Tibial nerve (tissue), 3 donors: ENCODE data around the gene CENPX.

Source experiments
- CTCF ChIP-seq, 5 experiments: fragments of 200-600 bp in 3 of 5; fragments of 450-650 bp in 2 of 5; sonication (generic) in 3 of 5; IDR thresholded peaks; one replicate each; pipeline ENCODE4 v1.5.1; 2016 to 2019; ENCODE audit warnings: antibody characterized with exemption in 5 of 5, mild to moderate bottlenecking in 3 of 5, moderate library complexity in 2 of 5
- POLR2A ChIP-seq, 2 donors: fragments of 450-650 bp; IDR thresholded peaks; one replicate each; pipeline ENCODE4 v1.6.1; 2017; ENCODE audit warnings: antibody characterized with exemption in 2 of 2, mild to moderate bottlenecking in 2 of 2, moderate library complexity in 2 of 2

- TF ChIP-seq POLR2A (IDR thresholded peaks at IDR 0.05): no peak
- TF ChIP-seq CTCF (IDR thresholded peaks at IDR 0.05): no peak
Measured at GRCh38 chr17:81983011-81983638, 39.6 kb downstream of the CENPX start.
